ENCODE measurements around the gene AAK1. TPM values are rescaled to one million over a fixed set of nuclear protein-coding genes. Genes with fewer than 3 reads are reported as not detected.
A peak's percentile ranks its signal among the peaks of the same experiment; 100 is the strongest.

AAK1 gene
- total RNA-seq, 4 donors from 2014 or later = 34.8 to 109 (median 70.2) TPM

GRCh38 chr2:69466728-69467127 lies 176.8 kb downstream of the AAK1 start:
- intact Hi-C loops (cut with DNase I; ENCODE audit: low total_unique reads) = no loop called here
- Histone ChIP-seq H3K36me3 (peaks cover 0 to 7% (median 0%) of the 10 kb centered on the region in 4 donors), H3K9me3 (no peaks in the 10 kb centered on the region), H3K4me1 (peaks cover 0 to 6% (median 3%) of the 10 kb centered on the region in 4 donors), H3K27me3 (no peaks in the 10 kb centered on the region), H3K27ac (no peak overlapping the region), H3K4me3 (no peak overlapping the region)
- 91 to 97% methylated on average over 5 to 8 of the region's 8 CpGs for WGBS, 2 donors (ENCODE audit: low coverage in 1 of 2)
- DNase-seq = no peak
- TF ChIP-seq POLR2A (IDR thresholded peaks at IDR 0.05) (no peak), POLR2AphosphoS5 (IDR thresholded peaks at IDR 0.05) (no peak), EP300 (IDR thresholded peaks at IDR 0.05; ENCODE audit: low read depth) (no peak)
- TF ChIP-seq, protein P1, sequence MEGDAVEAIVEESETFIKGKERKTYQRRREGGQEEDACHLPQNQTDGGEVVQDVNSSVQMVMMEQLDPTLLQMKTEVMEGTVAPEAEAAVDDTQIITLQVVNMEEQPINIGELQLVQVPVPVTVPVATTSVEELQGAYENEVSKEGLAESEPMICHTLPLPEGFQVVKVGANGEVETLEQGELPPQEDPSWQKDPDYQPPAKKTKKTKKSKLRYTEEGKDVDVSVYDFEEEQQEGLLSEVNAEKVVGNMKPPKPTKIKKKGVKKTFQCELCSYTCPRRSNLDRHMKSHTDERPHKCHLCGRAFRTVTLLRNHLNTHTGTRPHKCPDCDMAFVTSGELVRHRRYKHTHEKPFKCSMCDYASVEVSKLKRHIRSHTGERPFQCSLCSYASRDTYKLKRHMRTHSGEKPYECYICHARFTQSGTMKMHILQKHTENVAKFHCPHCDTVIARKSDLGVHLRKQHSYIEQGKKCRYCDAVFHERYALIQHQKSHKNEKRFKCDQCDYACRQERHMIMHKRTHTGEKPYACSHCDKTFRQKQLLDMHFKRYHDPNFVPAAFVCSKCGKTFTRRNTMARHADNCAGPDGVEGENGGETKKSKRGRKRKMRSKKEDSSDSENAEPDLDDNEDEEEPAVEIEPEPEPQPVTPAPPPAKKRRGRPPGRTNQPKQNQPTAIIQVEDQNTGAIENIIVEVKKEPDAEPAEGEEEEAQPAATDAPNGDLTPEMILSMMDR (IDR thresholded peaks at IDR 0.05) = no peak
- in situ Hi-C loops (cut with MboI; ENCODE audit: low pct_ligation_motif_present in 1 of 4, low pct_unique_long_range_greater_than_20kb in 1 of 4, low sequenced_read_pairs in 3 of 4) = no loop called here

- in situ Hi-C loops (cut with MboI; ENCODE audit: low pct_ligation_motif_present in 1 of 4, low pct_unique_long_range_greater_than_20kb in 1 of 4, low sequenced_read_pairs in 3 of 4) = no loop called here
- H3K36me3 ChIP-seq = peaks cover 0 to 7% (median 0%) of the 10 kb centered on the region in 4 donors
- WGBS, 2 donors (ENCODE audit: low coverage in 1 of 2) = 81% methylated on average over 14 of the region's 14 CpGs; no CpG with 5 or more reads in 1 of the 2 donors
- intact Hi-C loops (cut with DNase I; ENCODE audit: low total_unique reads) = no loop called here
- H3K27me3 ChIP-seq = no peaks in the 10 kb centered on the region
- DNase-seq = no peak
- no peaks in the 10 kb centered on the region for H3K9me3 ChIP-seq
- H3K4me1 ChIP-seq = no peaks in the 10 kb centered on the region
- peak overlapping the region in 1 of 4 donors; percentile 26 for H3K27ac ChIP-seq
- no peak overlapping the region for H3K4me3 ChIP-seq
- TF ChIP-seq POLR2AphosphoS5 (IDR thresholded peaks at IDR 0.05) (peak in 1 of 3 donors; percentile 32), EP300 (IDR thresholded peaks at IDR 0.05; ENCODE audit: low read depth) (no peak)
These were observed 177.8 kb downstream of the AAK1 start for GRCh38 chr2:69465513-69466456.

DNA sequence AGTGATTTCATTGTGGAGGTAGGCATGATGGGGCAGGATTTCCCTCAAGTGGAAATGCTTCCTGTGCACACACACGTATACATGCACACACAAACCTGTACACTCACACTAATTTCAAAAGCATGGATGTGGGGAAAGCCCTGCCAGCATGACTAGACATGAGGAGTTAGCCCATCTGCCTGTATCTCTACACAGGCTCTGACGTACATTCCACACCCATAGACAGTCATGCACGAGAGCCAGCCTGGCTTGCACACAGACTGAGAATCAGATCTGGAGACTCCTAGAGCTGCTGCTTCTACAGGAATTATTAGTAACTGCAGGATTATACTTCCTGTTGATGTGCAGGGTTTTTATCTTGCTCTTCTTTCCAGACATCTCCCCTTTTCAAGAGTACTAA lies 179.0 kb downstream of the AAK1 start:
- H3K4me3 ChIP-seq = no peak overlapping the region
- DNase-seq = no peak
- 78% methylated on average over 3 of the region's 3 CpGs; no CpG with 5 or more reads in 1 of the 2 donors for WGBS, 2 donors (ENCODE audit: low coverage in 1 of 2)
- H3K27ac ChIP-seq = peak overlapping the region in 1 of 4 donors; percentile 26
- in situ Hi-C loops (cut with MboI; ENCODE audit: low pct_ligation_motif_present in 1 of 4, low pct_unique_long_range_greater_than_20kb in 1 of 4, low sequenced_read_pairs in 3 of 4) (no loop called here), intact Hi-C loops (cut with DNase I; ENCODE audit: low total_unique reads) (no loop called here)
- H3K27me3 ChIP-seq = no peaks in the 10 kb centered on the region
- H3K36me3 ChIP-seq = peaks cover 0 to 7% (median 0%) of the 10 kb centered on the region in 4 donors
- TF ChIP-seq EP300 (IDR thresholded peaks at IDR 0.05; ENCODE audit: low read depth) (no peak), POLR2A (IDR thresholded peaks at IDR 0.05) (no peak), POLR2AphosphoS5 (IDR thresholded peaks at IDR 0.05) (no peak)
- TF ChIP-seq, protein P1 (IDR thresholded peaks at IDR 0.05) = no peak
- no peaks in the 10 kb centered on the region for H3K9me3 ChIP-seq
- H3K4me1 ChIP-seq = no peaks in the 10 kb centered on the region

- TF ChIP-seq, protein P1 (IDR thresholded peaks at IDR 0.05) = no peak
- TF ChIP-seq POLR2AphosphoS5 (IDR thresholded peaks at IDR 0.05) (no peak), EP300 (IDR thresholded peaks at IDR 0.05; ENCODE audit: low read depth) (no peak), POLR2A (IDR thresholded peaks at IDR 0.05) (no peak)
- WGBS, 2 donors (ENCODE audit: low coverage in 1 of 2) = 91 to 97% methylated on average over 3 of the region's 3 CpGs
- no peak for DNase-seq
- Histone ChIP-seq H3K9me3 (no peaks in the 10 kb centered on the region), H3K4me3 (no peak overlapping the region), H3K27ac (no peak overlapping the region), H3K27me3 (no peaks in the 10 kb centered on the region), H3K4me1 (no peaks in the 10 kb centered on the region), H3K36me3 (peaks cover 0 to 7% (median 0%) of the 10 kb centered on the region in 4 donors)
- in situ Hi-C loops (cut with MboI; ENCODE audit: low pct_ligation_motif_present in 1 of 4, low pct_unique_long_range_greater_than_20kb in 1 of 4, low sequenced_read_pairs in 3 of 4) = no loop called here
- intact Hi-C loops (cut with DNase I; ENCODE audit: low total_unique reads) = no loop called here
These were observed 180.8 kb downstream of the AAK1 start for GRCh38 chr2:69462780-69463179.
